Neural cell (in vitro differentiated cells): Measurements from ENCODE around the gene TMEM131. TPM values are rescaled to one million over a fixed set of nuclear protein-coding genes. Genes with fewer than 3 reads are reported as not detected.

ENCODE experiments used
- H2AFZ ChIP-seq: fragments of 200-600, 300-800 bp; sonication (generic), shearing (Covaris generic); 2 replicates; pipeline ENCODE4 v1.6.0; 2014; ENCODE audit warnings: low read depth, mild to moderate bottlenecking, antibody characterized with exemption, low read length, moderate library complexity
- H3F3A ChIP-seq: fragments of 200-600 bp; shearing (Covaris generic); 2 replicates; pipeline ENCODE4 v1.6.1; 2016; ENCODE audit warnings: mild to moderate bottlenecking, moderate library complexity, mixed read lengths, antibody characterized with exemption, low read length; ENCODE audit not compliant: insufficient read depth, poor library complexity, severe bottlenecking
- H3K27ac ChIP-seq: fragments of 200-600, 300-800 bp; sonication (generic), shearing (Covaris generic); 2 replicates; pipeline ENCODE4 v1.5.1; 2014; ENCODE audit warnings: mild to moderate bottlenecking, low read length, moderate library complexity
- H3K27me3 ChIP-seq: fragments of 300-800, 200-600 bp; sonication (generic), shearing (Covaris generic); 2 replicates; pipeline ENCODE4 v1.6.0; 2014; ENCODE audit warnings: mild to moderate bottlenecking, low read depth, low read length, moderate library complexity; ENCODE audit not compliant: insufficient read depth
- H3K36me3 ChIP-seq: fragments of 300-800, 200-600 bp; sonication (generic), shearing (Covaris generic); 2 replicates; pipeline ENCODE4 v1.5.1; 2014; ENCODE audit warnings: mild to moderate bottlenecking, antibody characterized with exemption, low read length, moderate library complexity; ENCODE audit not compliant: insufficient read depth
- H3K4me2 ChIP-seq: fragments of 300-800, 200-600 bp; sonication (generic), shearing (Covaris generic); 2 replicates; pipeline ENCODE4 v1.6.0; 2014; ENCODE audit warnings: mild to moderate bottlenecking, low read length
- H3K4me3 ChIP-seq: fragments of 300-800, 200-600 bp; sonication (generic), shearing (Covaris generic); 2 replicates; pipeline ENCODE4 v1.5.1; 2014; ENCODE audit warnings: mild to moderate bottlenecking, low read length, moderate library complexity
- H3K79me2 ChIP-seq: fragments of 200-600 bp; shearing (Covaris generic); replicated peaks from 2 replicates; pipeline ENCODE4 v1.6.0; 2014; ENCODE audit warnings: mild to moderate bottlenecking, low read length, moderate library complexity; ENCODE audit not compliant: insufficient read depth
- H3K9ac ChIP-seq: fragments of 300-800, 200-600 bp; sonication (generic), shearing (Covaris generic); 2 replicates; pipeline ENCODE4 v1.6.1; 2016; ENCODE audit warnings: mild to moderate bottlenecking, low read length, mixed read lengths
- H3K9me2 ChIP-seq: fragments of 200-600 bp; shearing (Covaris generic); 2 replicates; pipeline ENCODE4 v1.6.1; 2016; ENCODE audit warnings: mild to moderate bottlenecking, low read length, mixed read lengths; ENCODE audit not compliant: insufficient read depth
- H3K9me3 ChIP-seq: fragments of 200-600, 300-800 bp; sonication (generic), shearing (Covaris generic); 2 replicates; pipeline ENCODE4 v1.6.1; 2016; ENCODE audit warnings: mild to moderate bottlenecking, mixed run types, low read length, moderate library complexity, mixed read lengths
- H4K20me1 ChIP-seq: fragments of 200-600 bp; shearing (Covaris generic); 2 replicates; pipeline ENCODE4 v1.6.1; 2016; ENCODE audit warnings: mild to moderate bottlenecking, mixed run types; ENCODE audit not compliant: insufficient read depth
- CTCF ChIP-seq: fragments of 450-650 bp; IDR thresholded peaks from 2 replicates; pipeline ENCODE4 v1.5.1; 2014; ENCODE audit warnings: antibody characterized with exemption, mild to moderate bottlenecking, moderate library complexity; ENCODE audit not compliant: poor library complexity, severe bottlenecking
- EP300 ChIP-seq: fragments of 450-650 bp; conservative IDR thresholded peaks from 2 replicates; pipeline ENCODE4 v1.6.1; 2014; ENCODE audit warnings: antibody characterized with exemption, mild to moderate bottlenecking, moderate library complexity; ENCODE audit not compliant: poor library complexity, severe bottlenecking
- EZH2 ChIP-seq: fragments of 200-600, 300-800 bp; shearing (Covaris generic), sonication (generic); IDR thresholded peaks from 2 replicates; pipeline ENCODE4 v1.6.1; 2014; ENCODE audit warnings: antibody characterized with exemption, low read length, borderline replicate concordance, mild to moderate bottlenecking; ENCODE audit not compliant: insufficient read depth, poor library complexity, severe bottlenecking
- MXI1 ChIP-seq: fragments of 450-650 bp; conservative IDR thresholded peaks from 2 replicates; pipeline ENCODE4 v1.6.1; 2014; ENCODE audit warnings: antibody characterized with exemption, mild to moderate bottlenecking; ENCODE audit not compliant: poor library complexity, severe bottlenecking
- POLR2AphosphoS5 ChIP-seq: IDR thresholded peaks from 2 replicates; pipeline ENCODE4 v1.6.1; 2012
- RAD21 ChIP-seq: fragments of 450-650 bp; conservative IDR thresholded peaks from 2 replicates; pipeline ENCODE4 v1.6.1; 2014; ENCODE audit warnings: antibody characterized with exemption, mild to moderate bottlenecking, moderate library complexity
- REST ChIP-seq: IDR thresholded peaks from 2 replicates; pipeline ENCODE4 v1.6.1; 2012; ENCODE audit warnings: borderline replicate concordance
- SMC3 ChIP-seq: fragments of 450-650 bp; conservative IDR thresholded peaks from 2 replicates; pipeline ENCODE4 v1.6.1; 2014; ENCODE audit warnings: antibody characterized with exemption, mild to moderate bottlenecking, moderate library complexity; ENCODE audit not compliant: poor library complexity
- TAF1 ChIP-seq: IDR thresholded peaks from 2 replicates; pipeline ENCODE4 v1.6.1; 2012; ENCODE audit warnings: low read depth
- polyA plus RNA-seq: library from polyadenylated mRNA; depleted of rRNA; stranded (reverse); fragments of >200 nt; gene quantifications from 2 replicates; pipeline ENCODE4 v1.2.3, GENCODE V29; 2014

TMEM131 gene
- polyA plus RNA-seq, 1 donor from 2014 or later = 9.6 TPM

DNA sequence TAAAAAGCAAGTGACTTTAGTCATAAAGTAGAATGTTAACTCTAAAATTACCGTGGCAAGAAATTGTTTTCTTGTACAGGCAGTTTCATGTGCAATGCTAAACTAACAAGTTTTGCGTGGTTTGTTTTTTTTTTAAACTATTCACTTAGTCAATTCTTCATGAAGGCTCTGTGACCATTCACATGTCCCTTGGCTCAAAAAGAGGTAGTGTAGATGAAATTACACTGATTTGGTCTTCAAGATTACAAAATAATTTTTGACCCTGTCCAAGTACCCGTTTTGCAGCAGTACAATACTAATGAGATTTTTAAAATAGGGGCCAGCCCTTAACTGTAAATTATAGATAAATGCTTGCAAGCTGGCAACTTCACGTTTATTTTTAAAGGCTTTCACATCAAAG, 1.3 kb downstream of the TMEM131 start:
- Histone ChIP-seq H3K79me2 (peaks cover 56% of the 10 kb centered on the region), H3K27ac (no peak overlapping the region)

DNA sequence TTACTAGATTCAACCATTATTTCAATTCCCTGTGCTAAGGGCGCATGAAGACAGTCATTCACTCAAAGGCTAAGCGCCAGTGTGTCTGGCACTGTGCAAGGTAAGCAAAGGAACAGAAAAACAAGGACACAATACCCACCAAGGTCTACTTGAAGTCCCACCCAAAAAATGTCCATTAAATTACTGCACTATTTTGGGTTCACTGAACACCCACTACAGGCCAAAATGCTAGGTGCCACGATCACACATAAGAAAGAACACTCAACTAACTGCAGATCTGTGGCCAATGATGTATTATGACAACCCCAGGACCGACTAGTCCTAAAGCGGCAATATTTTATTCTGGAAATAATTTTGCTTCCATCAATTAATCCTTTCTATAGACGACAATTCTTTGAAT, 1.8 kb downstream of the TMEM131 start:
- Histone ChIP-seq H3K27ac (no peak overlapping the region), H3K27me3 (no peaks in the 10 kb centered on the region), H3K36me3 (no peaks in the 10 kb centered on the region), H3K9ac (peak overlapping the region; percentile 96), H3K9me3 (no peaks in the 10 kb centered on the region), H2AFZ (no peak overlapping the region), H3K79me2 (peaks cover 61% of the 10 kb centered on the region), H3K9me2 (no peaks in the 10 kb centered on the region), H3K4me3 (peak overlapping the region; percentile 86), H4K20me1 (no peaks in the 10 kb centered on the region), H3K4me2 (peak overlapping the region; percentile 93), H3F3A (no peaks in the 10 kb centered on the region)
- TF ChIP-seq CTCF (no peak), MXI1 (no peak), POLR2AphosphoS5 (no peak), EZH2 (no peak), RAD21 (no peak), TAF1 (no peak), REST (no peak)

More for the DNA sequence above, 1.3 kb downstream of the TMEM131 start:
- H3K27me3 ChIP-seq = no peaks in the 10 kb centered on the region
- H3K9ac ChIP-seq = peak overlapping the region; percentile 96
- H4K20me1 ChIP-seq = no peaks in the 10 kb centered on the region
- H3K9me3 ChIP-seq = no peaks in the 10 kb centered on the region
- no peaks in the 10 kb centered on the region for H3K9me2 ChIP-seq
- H3K4me3 ChIP-seq = peak overlapping the region; percentile 86
- H3F3A ChIP-seq = no peaks in the 10 kb centered on the region
- no peaks in the 10 kb centered on the region for H3K36me3 ChIP-seq
- peak overlapping the region; percentile 93 for H3K4me2 ChIP-seq
- H2AFZ ChIP-seq = no peak overlapping the region
- no peak for TF ChIP-seq RAD21
- TF ChIP-seq REST = no peak
- no peak for TF ChIP-seq EZH2
- TF ChIP-seq EP300 = no peak
- TF ChIP-seq TAF1 = no peak
- TF ChIP-seq POLR2AphosphoS5 = no peak
- no peak for TF ChIP-seq MXI1
- no peak for TF ChIP-seq SMC3
- no peak for TF ChIP-seq CTCF
